GM21367 (cell line): ENCODE data around the gene ZFP92.
"Not testable (repeated sequence)": the region's sequence is repeated elsewhere in the genome, so short reads cannot be mapped to it uniquely, and the experiment has no call there.

Source experiments
- ATAC-seq: cut with Tn5 transposase; IDR thresholded peaks from one replicate; pipeline ENCODE4 v1.9.1; 2021; ENCODE audit not compliant: unreplicated experiment

The ZFP92 gene

GRCh38 chrX:153411255-153411987 is at the start of gene ZFP92:
TSS of gene ZFP92 (plus strand) at chrX:153411472. CDS start at chrX:153418323, 6,851 bp downstream.
- ATAC-seq = peak; percentile 57

- no peak for ATAC-seq
Measured at GRCh38 chrX:153361781-153362397, 49.4 kb upstream of the ZFP92 start.

DNA sequence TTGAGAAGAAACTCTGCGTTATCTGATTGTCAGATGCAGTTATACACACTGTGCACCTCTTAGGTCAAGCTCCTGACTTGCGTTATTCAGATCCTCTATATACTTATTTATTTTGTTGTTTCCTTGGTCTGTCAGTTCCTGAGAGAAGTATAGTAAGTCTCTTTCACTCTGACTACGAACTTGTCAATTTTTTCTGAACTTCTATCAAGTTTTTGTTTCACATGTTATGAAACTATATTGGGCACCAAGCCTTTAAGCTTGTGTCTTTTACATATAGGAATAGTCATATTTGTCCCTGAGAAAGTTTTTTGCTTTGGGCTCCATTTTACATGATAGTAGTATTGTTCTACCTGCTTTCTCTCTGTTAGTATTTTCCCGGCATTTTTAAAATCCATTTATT is 45.6 kb upstream of the ZFP92 start:
- no peak for ATAC-seq

DNA sequence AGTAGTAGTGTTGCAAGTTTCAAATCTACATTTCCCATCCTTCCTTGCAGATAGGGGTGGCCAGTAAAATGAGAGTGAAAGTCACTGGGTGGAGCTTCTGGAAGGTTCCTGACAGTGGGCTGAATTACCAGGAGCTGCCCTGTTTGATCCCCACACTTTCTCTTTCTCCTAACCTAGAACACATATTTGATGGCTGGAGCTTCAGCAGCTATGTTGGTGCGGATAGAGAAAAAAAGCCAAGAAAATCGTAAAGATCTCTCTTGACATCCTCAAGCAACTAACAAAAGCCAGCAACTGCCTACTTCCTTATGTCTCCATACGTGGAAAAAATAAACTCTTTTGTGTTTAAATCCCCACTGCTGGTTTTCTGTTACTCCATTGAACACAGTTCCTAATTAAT is 45.2 kb upstream of the ZFP92 start:
- ATAC-seq = no peak

- ATAC-seq = no peak
Measured at GRCh38 chrX:153366878-153367538, 44.3 kb upstream of the ZFP92 start.

DNA sequence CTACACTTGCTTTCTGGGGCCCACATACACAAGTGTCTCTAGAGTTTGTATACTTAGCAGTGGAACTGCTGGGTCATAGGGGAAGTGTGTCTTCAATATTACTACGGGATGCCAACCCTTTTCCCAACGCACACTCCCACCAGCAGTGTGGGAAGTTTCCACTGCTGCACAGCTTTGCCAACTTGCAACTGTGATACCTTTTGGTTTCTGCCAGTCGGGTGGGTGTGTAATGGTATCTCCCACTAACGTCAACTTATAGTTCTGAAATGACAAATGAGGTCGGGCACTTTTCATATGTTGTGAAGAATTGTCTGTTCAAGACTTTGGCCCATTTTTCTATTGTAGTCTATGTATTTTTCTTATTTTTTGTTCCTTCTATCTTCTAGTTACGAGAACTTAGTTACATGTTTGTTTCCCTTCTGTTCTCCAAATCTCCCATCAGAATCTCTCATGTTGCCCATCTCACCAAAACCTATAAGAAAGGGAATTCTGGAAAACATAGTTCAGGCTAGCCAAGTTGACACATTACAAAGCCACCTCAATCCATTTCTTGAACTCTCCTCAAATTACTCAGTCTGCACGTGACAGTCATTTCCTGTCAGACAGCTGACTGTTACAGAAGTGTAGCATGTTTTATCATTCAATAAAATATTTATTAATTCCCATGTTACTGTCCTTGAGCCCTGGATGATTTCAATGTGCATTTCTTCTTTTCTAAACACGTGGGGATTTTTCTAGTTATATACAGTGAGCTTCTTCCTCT is 40.8 kb upstream of the ZFP92 start:
- no peak for ATAC-seq

- ATAC-seq = no peak
Measured at GRCh38 chrX:153371256-153371655, 40.0 kb upstream of the ZFP92 start.

DNA sequence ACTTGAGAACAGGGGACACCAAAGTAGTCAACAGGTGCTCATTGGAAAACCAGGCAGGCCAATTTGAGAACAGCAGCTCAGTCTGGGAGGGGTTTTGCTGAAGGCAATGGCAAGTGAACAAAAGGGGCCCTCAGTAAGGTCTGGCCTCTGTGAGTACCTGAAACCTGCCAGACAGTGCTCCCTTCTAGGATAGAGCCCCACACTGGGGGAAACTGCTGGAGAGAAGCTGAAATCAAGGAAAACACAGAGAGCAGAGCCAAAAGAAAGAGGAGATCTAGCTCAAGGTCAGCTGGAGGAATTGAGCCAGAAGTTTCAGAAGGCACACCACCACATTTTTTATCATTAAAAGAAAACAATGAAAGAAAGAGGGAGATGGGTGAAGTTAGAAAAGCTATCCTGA is 38.3 kb upstream of the ZFP92 start:
- no peak for ATAC-seq

DNA sequence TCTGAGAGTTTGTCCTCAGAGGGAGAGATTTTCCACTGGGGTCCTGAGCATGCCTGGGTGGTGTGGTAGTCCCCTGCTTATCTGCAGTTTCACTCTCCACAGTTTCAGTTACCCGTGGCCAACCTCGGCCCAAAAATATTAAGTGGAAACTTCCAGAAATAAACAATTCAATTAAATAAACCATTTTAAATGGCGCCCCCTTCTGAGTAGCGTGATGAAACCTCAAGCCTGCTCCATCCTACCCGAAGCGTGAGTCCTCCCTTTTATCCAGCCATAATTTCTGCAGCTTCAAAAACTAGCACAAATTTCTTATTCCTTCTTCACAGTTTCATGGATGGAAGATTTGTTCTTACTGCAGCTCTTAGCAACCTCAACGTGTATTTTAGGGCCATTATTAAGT is 36.8 kb upstream of the ZFP92 start:
- no peak for ATAC-seq

GRCh38 chrX:153375571-153375970 is 35.7 kb upstream of the ZFP92 start:
- ATAC-seq = no peak

DNA sequence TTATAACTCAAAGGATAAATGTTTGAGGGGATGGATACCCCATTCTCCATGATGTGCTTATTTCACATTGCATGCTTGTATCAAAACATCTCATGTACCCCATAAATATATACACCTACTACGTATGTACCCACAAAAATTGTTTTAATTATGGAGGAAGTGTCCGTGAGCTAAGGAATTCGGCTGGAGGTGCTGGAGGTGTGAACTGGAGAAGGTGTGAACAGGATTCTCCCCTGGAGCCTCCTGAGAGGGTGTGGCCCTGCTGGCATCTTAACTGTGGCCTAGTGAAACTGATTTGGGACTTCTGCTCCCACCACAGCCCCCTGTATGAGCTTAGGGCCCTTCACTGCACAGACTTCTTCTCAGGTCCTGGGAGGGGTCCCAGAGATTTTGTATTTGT is 33.5 kb upstream of the ZFP92 start:
- no peak for ATAC-seq

GRCh38 chrX:153378607-153379006 is 32.7 kb upstream of the ZFP92 start:
- no peak for ATAC-seq

GRCh38 chrX:153379508-153379907 is 31.8 kb upstream of the ZFP92 start:
- no peak for ATAC-seq

DNA sequence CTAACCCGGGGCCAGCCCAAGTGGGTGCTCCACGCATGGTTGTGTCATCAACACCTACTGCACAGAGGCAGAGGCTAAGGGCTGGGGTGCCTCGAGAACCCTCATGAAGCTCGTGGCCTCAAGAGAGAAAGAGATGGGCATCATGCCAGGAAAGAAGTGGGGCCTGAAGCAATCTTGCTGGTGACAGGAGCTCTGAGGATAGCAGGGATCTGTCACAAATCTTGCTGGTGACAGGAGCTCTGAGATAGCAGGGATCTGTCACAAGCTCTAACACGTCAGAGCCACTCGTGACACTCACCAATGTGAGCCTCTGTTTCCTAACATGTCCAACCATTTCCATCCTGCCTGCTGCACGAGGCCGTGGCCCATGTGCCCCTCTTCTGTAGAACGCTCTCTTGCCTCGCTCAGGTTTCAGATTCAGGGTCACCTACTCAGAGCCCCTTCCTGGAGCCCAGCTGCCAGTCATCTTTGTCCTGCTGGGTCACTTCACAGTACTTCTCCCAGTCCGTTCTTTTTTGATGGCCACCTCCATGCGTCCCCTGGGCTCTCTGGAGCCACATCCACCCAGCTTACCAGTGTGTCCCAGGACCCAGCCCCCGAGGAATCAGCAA is 31.2 kb upstream of the ZFP92 start:
- ATAC-seq = no peak

- no peak for ATAC-seq
Measured at GRCh38 chrX:153380691-153381090, 30.6 kb upstream of the ZFP92 start.

- ATAC-seq = no peak
Measured at GRCh38 chrX:153381684-153382532, 29.4 kb upstream of the ZFP92 start.

DNA sequence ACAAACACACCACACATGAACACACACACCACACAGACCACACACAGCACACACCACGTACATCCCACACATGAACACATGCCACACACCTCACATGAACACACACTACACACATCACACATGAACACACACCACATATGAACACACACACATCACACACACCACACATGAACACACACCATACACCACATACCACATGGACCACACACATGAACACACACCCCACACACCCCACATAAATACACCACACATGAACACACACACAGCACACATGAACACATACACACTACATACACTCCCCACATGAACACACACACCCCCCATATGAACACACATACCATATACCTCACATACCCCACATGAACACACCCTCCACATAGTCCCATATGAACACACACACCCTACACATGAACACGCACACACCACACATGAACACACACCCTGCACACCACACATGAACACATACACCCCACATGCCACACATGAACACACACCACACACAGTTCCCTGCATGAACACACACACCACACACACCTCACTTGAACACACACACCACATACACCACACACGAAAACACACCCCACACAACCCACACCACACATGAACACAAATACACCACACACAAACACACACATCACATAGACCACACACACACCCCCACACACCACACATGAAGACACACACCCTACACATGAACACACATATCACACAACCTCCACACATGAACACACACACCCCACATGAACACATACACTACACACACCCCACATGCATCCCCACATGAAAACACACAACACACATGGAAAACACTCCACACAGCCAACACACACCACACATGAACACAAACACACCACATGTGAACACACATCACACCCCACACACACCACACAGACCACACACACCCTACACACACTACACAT is 28.4 kb upstream of the ZFP92 start:
- no peak for ATAC-seq

DNA sequence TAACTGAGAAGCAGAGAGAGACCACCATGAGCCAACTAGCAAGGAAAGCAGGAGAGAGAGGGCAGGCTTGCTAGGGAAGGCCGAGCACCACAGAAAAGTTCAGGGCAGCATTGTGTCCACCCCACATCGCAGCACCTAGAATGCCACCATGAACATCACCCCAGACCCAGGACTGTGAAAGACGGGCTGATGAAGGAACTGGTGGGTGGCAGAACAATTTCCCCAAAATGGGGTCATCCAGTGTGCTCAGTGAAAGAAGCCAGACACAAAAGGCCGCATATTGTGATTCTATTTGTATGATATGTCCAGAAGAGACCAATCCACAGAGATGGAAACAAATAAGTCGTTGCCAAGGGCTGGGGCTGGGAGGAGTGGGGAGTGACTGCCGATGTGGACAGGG is 26.9 kb upstream of the ZFP92 start:
- no peak for ATAC-seq

DNA sequence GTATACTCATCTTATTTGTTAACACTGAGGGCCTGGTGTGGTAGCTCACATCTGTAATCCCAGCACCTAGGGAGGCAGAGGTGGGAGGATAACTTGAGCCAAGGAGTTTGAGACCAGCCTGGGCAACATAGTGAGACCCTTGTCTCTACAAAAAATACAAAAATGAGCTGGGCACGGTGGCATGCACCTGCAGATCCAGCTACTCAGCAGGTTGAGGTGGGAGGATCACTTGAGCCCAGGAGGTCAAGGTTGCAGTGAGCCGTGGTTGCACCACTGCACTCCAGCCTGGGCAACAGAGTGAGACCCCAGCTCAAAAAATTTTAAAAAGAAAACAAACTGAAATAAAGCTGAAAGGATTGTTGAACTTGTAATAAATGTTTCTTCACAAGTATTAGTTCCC is 26.3 kb upstream of the ZFP92 start:
- ATAC-seq = not testable (repeated sequence)
